GM12892 (cell line): ENCODE data around the gene POLR2L.

Source experiments
- POLR2A ChIP-seq: IDR thresholded peaks from 2 replicates; pipeline ENCODE4 v1.6.1; 2011; ENCODE audit warnings: low read depth, low read length, control low read depth
- POLR2AphosphoS5 ChIP-seq: IDR thresholded peaks from 2 replicates; pipeline ENCODE4 v1.6.1; 2011; ENCODE audit warnings: low read depth, low read length, control low read depth
- TAF1 ChIP-seq: IDR thresholded peaks from 2 replicates; pipeline ENCODE4 v1.6.1; 2011; ENCODE audit warnings: low read depth, mild to moderate bottlenecking, control low read depth, low read length, borderline replicate concordance

DNA sequence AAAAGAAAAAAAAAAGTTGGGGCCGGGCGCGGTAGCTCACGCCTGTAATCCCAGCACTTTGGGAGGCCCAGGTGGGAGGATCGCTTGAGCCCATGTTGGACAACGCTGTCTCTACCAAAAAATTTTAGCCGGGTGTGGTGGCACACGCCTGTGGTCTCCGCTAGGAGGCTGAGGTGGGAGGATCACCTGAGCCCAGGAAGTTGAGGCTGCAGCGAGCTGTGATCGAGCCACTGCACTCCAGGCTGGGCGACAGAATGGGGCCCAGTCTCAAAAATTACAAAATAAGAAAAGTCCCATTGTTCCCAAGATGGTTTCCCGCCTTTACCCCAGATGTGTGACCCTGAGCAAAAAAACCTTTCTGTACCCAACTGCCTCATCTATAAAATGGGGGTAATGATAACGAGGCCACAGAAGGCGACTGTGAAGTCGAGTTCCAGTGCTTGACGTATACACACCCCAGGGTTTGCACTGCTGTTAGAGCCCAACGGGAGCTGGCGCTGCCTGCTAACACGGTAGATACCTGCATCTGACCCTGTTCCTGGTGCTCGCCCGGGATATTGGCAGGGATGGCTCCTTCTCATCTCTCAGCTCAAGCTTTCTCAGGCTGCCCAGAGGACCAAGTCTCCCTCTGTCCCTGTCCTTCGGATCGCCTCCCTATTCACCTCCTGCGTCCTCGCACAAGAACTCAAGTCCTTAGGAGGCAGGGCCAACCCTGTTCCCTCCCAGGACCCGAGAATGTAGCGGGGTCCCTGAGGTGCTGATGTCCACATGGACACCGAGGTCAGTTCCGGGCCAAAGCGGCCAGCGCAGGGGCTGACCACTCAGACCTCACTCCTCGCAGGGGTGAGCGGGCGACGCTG is 33.7 kb downstream of the POLR2L start:
- TF ChIP-seq POLR2A (no peak), POLR2AphosphoS5 (no peak), TAF1 (no peak)
